ENCODE measurements around the gene SPDYE18.
"Not testable (repeated sequence)": the region's sequence is repeated elsewhere in the genome, so short reads cannot be mapped to it uniquely, and the experiment has no call there.

Gene SPDYE18, protein sequence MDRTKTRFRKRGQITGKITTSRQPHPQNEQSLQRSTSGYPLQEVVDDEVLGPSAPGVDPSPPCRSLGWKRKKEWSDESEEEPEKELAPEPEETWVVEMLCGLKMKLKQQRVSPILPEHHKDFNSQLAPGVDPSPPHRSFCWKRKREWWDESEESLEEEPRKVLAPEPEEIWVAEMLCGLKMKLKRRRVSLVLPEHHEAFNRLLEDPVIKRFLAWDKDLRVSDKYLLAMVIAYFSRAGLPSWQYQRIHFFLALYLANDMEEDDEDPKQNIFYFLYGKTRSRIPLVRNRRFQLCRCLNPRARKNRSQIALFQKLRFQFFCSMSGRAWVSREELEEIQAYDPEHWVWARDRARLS

DNA sequence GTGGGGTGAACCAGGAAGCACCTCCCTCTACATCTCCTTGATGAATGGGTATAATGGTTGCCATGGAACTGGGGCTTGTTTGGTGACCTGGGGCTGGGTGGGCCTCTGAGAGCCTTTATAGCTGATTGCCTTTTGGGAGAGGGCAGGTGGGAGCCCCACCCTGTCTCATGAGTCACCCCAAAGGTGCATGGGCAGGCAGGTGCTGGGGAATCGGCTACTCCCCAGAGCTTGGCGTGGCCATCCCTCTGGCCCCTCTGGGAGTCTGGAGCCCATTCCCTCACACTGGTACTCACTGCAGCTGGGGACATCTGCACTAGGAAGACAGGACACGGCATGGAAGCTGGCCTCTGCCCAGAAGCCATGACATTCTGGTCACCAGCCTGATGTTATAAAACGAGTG is at the start of gene SPDYE18:
SPDYE18 (minus strand) TSS at position 2 of the 400 bp plus-strand sequence. CDS start 2,046 bp downstream, outside the sequence.
- not testable (repeated sequence) for DNase-seq

DNA sequence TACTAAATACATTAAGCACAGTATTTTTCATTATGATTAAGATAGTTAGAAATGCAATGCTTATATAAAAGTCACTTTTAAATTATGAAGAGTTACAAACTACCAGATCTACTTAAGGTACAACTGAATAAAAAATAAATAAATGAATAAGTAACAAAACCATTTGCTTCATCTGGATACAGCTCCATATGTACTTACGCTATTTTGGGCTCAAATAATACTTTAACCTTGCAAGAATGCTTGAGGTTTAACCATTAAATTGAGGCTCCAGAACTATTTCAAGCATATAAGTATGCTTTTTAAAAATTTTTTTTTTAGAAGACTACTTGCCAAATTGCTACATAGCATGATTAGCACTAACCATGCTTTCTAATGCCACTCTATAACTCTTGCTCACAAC is 46.0 kb upstream of the SPDYE18 start:
- not testable (repeated sequence) for DNase-seq

DNA sequence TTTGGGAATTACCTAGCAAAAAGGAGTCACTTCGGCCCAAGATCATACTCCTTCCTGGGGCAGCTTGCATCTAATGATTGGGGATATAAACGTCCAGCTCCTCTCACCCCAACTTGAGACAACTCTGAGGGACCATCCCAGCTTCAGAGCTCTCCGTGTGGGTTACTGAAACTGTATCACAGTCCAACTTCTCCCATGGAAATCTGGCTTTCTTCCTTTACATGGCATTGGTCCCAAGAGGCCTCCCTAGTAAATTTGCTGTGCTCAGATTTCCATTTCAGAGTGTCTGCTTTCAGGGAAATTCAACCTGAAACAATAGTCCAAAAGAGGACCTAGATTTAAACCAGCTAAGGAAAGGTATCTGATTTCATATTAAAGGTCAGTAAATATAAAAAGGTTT is 45.3 kb upstream of the SPDYE18 start:
- DNase-seq: not testable (repeated sequence)

DNA sequence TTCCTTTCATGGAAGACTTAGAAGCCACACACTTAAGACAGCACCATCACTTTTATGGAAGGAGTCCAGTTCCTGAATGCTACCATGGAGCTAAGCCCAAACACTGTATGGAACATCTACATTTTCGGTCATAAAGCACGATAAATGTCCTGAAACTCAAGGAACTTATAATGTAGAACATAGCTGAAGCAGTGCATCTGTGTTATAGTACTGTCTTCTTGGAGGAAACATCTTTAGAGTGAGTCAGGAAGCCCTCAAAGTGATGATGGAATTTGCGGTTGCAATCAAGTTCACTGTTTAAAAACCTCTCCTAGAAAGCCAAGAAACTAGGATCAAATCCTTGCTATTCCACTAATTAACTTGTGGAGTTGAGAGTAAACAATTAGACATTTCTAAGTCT is 43.5 kb upstream of the SPDYE18 start:
- DNase-seq: not testable (repeated sequence)

DNA sequence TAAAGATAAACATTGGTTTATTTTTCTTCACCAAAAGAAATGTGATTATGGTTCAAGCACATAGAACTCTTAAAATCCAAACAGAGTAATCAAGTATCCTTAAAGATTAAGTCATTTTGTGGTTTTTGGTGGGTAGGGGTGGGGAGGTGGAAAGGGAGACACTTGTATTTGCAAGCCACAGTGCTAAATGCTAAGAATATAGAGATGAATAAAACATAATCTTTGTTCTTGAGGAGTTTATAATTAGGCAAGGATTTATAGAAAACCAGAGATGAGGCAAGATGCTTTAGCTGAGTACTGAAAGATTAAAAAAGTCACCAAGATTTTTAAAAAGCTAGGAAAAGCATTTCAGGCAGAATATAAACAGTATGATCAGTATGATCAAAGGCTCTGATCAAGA is 40.3 kb upstream of the SPDYE18 start:
- not testable (repeated sequence) for DNase-seq

DNA sequence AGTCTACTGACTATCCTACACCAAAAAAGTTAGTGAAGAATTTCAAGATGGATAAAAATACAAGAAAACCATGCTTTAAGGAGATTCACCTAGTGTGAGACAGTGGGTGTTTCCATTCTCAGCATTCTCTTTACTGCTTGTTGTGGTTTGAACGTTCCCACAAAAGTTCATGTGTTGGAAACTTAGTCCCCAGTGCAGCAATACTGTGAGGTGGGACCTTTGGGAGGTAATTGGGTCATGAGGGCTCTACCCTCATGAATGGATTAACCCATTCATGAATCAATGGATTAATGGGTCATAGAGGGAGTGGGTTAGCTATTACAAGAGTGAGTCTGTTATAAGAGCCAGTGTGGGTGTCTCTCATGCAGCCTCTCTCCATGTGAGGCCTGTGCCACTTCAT is 38.8 kb upstream of the SPDYE18 start:
- not testable (repeated sequence) for DNase-seq

DNA sequence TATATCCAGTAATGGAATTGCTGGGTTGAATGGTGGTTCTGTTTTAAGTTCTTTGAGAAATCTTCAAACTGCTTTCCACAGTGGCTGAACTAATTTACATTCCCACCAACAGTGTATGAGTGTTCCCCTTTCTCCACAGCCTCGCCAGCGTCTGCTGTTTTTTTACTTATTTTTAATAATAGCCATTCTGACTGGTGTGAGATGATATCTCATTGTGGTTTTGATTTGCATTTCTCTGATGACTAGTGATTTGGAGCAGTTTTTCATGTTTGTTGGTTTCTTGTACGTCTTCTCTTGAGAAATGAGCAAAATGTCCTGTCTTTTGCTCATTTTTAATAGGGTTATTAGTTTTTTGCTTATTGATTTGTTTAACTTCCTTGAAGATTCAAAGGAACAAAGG is 38.1 kb upstream of the SPDYE18 start:
- not testable (repeated sequence) for DNase-seq

DNA sequence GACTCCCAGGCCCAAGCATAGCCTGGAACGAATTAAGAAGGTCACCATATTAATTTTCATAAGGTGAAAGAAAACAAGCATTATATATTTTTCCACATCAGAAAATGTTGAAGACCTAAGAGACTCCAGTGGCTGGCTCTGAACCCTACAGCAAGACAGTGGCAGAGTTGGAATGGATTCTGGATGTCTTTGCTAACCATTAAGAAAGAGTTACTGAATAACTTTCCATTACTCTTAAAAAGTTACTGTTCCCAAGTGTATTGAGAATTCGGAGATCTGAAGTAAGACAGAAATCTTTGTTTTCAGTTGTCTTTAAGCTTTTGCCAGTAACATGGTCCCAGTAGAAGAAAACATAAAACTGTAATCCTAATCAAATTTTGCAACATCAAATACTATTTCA is 29.9 kb upstream of the SPDYE18 start:
- not testable (repeated sequence) for DNase-seq

DNA sequence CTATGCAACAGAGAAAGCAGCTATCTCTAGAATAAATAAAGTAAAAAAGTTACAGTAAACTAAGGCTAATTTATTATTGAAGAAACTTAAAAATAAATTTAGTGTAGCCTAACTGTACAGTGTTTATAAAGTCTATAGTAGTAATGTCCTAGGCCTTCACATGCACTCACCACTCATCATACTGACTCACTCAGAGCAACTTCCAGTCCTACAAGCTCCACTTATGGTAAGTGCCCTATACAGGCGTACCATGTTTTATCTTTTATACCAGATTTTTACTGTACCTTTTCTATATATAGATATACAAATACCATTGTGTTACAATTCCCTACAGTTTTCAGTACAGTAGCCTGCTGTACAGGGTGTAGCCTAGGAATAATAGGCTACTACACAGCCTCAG is 19.8 kb upstream of the SPDYE18 start:
- DNase-seq: not testable (repeated sequence)

DNA sequence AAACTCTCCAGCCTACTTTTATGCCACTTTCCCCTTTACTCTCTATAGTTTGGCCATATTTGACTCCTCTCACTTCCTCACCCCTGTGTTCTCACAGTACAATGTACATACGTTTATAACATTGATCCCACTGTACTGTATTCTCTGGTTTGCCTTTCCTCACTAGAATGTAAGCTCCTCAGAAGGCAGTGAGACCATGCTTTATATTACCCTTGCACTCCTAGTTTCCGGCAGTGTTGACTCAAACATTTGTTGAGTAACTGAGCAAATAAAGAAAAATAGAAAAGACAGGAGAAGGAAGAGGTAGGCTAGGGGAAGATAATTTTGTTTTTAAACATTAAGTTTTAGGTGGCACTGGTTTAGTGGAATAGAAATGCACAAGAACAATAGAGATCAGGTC is 17.9 kb upstream of the SPDYE18 start:
- DNase-seq: not testable (repeated sequence)

DNA sequence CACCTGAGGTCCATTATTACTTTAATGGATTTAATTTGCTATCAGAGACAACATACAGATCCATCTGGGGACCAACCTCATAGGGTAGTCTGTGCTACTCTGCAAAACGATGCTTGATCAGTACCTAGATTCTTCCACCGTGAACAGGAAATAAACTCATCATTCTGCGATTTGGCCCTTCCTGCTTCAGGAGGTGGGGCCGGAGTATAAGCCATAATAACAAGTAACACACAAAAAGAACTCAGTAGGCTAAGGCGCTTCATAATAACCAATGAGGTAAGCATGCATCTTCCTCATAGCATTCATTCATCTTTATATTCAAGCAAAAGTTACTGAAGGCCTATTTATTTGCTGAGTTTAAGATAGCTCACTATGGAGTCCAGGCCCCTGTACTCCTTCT is 17.3 kb upstream of the SPDYE18 start:
- not testable (repeated sequence) for DNase-seq

DNA sequence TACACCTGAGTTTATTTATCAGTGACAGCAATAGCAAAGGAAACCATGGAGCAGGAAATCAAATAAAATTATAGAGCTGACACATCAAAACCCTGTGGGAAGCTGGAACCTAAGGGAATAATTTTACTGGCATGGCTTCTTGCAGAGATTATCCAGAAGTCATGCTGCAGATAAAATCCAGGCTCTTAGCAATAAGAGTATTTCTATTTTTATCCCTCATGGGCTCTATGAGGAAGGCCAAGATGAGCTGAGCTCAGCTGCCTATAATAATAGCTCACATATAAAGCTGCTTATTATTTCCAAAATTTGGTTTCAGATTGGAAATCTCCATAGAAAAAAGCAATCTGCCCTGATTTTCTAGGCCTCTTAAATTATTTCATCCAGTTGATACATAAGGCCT is 16.8 kb upstream of the SPDYE18 start:
- DNase-seq: not testable (repeated sequence)

DNA sequence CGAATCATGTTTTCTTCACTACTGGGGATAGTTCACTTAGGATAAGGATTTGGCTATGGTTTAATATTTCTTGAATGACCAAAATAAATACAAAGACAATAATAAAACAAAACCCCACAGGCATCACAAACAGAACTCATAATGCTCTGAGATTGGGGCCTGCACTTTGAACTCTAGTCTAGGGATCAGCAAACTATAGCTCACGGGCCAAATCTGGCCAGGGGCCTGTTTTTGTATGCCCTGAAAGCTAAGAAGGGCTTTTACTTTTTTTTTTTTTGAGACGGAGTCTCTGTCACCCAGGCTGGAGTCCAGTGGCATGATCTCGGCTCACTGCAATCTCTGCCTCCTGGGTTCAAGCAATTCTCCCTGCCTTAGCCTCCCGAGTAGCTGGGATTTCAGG is 14.7 kb upstream of the SPDYE18 start:
- not testable (repeated sequence) for DNase-seq

DNA sequence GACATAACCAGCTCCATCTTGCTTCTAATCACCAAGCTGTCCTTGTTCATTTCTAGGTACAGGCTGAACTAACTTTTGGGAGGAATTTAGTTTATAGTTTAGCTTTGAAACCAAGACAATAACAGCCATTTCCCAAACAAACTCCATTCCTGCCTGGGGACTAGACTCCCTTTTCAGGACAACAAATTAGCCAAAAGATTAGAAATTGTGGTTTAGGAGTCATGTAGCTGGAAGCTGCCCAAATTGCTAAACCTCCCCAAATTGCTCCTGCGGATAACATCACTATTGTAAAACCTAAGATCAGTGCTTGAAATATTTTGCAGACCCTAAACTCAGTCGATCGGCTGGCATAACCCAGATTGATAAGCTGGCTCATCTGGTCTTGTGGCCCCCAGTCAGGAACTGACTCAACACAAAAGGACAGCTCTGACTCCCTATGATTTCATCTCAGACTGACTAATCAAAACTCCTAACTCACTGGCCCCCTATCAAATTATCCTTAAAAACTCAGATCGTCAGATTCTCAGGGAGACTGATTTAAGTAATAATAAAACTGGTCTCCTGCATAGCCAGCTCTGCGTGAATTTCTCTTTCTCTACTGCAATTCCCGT is 12.5 kb upstream of the SPDYE18 start:
- DNase-seq: not testable (repeated sequence)

DNA sequence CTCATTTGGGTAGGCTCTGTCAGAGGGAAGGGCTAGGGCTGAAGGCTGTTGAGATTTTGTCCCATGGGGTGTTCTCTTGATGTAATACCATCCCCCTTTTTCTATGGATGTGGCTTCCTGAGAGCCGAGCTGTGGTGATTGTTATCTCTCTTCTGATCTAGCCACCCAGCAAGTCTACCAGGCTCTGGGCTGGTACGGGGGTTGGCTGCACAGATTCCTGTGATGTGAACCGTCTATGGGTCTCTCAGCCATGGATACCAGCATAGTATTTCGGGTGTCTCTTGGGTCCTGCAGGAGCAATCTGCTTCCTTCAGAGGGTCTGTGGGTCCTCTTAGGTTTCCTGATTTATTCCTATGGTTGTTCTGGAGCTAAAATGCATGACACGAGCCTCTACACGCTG is 8.8 kb upstream of the SPDYE18 start:
- not testable (repeated sequence) for DNase-seq

DNA sequence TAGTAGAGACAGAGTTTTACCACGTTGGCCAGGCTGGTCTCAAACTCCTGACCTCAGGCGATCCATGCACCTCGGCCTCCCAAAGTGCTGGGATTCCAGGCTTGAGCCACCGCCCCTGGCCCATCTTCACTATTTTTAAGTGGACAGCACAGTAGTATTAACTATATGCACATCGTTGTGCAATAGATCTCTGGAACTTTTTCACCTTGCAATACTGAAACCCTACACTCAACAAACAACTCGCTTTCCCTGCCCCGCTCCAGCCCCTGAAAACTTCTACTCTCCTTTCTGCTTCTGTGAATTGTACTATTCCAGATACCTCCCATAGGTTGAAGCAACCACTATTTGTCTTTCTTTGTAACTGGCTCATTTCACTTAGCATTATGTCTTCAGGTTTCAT is 3.5 kb upstream of the SPDYE18 start:
- DNase-seq: not testable (repeated sequence)

DNA sequence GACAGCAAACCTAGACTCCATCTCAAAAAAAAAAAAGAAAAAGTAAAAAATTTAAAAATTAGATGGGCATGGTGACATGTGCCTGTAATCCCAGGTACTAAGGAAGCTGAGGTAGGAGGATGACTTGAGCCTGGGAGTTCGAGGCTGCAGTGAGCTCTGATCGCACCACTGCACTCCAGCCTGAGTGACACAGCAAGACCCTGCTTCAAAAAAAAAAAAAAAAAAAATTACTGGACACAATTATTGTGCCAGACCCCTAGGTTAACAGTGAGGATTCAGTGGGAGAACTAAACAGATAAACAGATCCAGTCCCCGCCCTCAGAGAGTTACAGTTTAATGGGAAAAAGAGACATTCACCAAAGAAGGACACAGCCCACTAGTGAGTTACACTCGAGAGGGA is 1.4 kb upstream of the SPDYE18 start:
- not testable (repeated sequence) for DNase-seq

DNA sequence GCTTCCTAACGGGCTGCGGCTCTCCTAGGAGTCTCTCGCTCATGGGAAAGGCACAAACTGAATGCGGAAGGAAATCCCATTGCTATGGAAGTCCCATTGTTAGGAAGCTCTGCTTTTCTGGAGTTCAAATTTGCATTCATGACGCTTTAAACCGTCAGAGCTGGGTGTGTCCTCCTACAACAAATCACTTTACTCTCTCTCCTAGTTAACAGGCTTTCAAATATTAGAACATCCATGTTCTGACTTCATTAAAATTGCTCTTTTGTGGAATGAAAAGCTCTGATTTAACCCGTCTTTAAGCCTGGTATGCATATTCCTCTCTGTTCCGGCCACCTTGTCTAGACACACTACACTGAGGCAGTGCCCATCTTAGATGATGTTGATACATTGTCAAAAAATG is 30.1 kb downstream of the SPDYE18 start, which contains the start of gene SPDYE17:
SPDYE17 (minus strand) TSS at position 101 of the 400 bp plus-strand sequence. CDS start 1,791 bp downstream, outside the sequence.
- DNase-seq: not testable (repeated sequence)

DNA sequence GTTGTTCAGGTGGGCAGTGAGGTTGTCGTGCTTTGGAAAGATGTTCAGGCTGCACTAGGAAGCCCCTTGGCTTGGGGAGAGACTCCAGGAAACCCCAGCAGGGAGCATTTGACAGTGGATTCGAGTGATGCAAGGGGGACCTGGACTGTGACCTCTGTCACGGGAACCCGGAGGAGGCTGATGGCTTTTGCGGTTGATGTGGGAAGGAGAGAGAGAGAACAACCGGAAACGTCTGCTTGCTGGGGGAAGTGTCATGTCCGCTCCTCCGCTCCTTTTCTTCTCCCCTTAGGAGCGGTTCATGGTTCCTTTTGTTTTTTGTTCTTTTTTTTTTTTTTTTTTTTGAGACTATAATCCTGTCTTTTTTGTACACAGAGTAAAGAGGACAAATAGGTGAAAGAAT is 36.0 kb downstream of the SPDYE18 start:
- not testable (repeated sequence) for DNase-seq

DNA sequence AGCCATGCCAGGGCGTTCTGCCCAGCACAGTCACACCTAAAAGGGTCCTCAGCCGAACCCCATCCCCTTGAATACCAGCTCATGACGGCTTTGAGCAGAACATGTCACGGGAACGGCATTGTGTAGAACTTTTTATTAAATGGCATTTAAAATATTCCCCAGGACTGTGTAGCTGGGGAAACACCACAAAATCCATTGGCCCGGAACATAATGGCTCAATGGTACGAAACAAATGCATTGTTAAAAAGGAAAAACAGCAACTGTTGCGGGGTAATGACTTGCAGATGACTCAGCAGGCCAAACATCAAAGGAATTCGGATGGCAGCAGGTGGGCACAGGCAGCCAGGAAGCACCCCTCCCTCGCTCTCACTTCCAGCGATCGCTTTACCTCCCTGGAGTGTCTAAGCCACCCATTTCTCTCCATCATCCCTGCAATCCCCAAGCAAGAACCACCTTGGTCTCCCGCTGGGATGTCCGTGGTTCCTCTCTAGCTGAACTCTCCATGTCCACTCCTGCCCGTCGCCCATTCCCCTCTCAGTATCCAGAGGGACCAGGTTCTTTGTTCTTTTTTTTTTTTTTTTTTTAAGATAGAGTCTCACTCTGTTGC is 52.2 kb downstream of the SPDYE18 start:
- DNase-seq: not testable (repeated sequence)

DNA sequence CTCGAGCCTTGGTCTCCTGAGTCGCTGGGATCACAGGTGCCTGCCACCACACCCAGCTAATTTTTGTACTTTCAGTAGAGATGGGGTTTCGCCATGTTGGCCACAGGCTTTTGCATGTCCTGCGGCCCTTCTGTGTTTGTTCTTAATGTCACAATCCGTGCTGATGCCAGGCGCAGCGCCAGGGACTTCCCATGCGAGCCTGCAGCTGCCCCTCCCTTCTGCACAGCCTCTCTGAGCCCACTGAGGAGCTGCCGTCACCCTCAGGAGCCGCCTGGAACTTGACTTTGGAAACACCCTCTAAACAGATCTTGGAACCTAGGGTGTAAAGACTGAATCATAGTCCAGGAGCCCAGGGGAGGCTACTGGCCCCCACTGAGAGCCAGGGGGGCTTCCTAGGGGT is 54.4 kb downstream of the SPDYE18 start:
- DNase-seq: peak; percentile 46

DNA sequence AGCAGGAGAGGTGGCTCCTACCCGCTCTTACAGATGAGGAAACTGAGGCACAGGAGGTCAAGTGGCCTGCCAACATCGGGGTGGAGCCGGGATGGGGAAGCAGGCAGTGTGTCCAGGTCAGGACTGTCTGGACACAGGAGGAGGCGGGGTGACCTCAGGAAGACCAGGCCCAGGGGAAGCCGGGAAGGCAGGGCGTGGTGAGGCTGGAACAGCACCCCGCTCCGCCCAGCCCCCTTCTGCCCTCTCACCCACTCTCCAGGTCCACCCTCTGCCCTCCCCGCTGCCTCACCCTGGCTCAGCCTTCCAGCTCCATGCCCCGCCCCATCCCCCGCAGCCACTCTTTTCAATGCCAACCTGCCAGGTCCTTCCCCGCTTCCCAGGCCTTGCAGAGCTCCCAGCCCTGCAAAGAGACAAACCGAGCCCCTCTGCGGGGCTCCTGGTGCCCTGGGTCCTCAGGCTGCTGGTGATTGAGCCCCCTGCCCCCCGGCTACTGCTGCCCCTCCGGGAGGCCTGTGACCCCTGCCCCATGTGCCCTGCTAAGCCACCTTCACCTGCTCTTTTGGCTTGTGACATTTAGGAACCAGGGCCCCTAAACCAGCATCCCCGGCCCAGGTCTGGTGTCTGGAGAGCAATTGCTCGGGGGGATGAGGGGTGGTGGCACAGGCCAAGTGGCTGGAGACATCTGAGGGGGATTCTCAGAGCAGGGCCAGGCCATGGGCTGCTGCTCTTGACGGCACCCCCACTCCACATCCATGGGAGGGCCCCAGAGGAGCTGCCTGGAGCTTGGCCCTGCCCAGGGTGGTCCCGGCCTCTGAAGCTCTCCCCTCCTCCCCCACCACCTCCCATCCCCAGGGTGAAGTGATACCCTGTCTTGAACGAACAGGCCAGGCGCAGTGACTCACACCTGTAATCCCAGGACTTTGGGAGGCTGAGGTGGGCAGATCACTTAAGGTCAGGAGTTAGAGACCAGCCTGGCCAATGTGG is 55.9 kb downstream of the SPDYE18 start:
- not testable (repeated sequence) for DNase-seq
